HG03469 (cell line): ENCODE data around the gene TEAD4.
"Not testable (repeated sequence)": the region's sequence is repeated elsewhere in the genome, so short reads cannot be mapped to it uniquely, and the experiment has no call there.

Experiments
- ATAC-seq: cut with Tn5 transposase; IDR thresholded peaks from one replicate; pipeline ENCODE4 v1.9.1; 2021; ENCODE audit warnings: mild to moderate bottlenecking, moderate library complexity, moderate number of reproducible peaks; ENCODE audit not compliant: unreplicated experiment

The TEAD4 gene

DNA sequence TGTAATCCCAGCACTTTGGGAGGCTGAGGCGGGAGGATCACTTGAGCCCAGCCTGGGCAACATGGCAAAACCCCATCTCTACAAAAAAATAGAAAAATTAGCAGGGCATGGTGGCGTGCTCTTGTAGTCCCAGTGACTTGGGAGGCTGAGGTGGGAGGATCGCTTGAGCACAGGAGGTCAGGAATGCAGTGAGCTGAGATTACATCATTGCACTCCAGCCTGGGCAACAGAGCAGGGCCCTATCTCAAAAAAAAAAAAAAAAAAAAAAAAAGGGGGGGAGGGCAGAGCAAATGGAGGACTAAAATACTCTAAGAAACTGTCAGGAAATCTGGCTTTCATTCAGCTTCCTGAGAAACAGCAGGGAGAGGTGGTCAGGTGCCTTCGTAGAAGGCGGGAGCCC is 86.3 kb downstream of the TEAD4 start:
- no peak for ATAC-seq

- no peak for ATAC-seq
Observed at GRCh38 chr12:3045989-3046388, 86.8 kb downstream of the TEAD4 start.

DNA sequence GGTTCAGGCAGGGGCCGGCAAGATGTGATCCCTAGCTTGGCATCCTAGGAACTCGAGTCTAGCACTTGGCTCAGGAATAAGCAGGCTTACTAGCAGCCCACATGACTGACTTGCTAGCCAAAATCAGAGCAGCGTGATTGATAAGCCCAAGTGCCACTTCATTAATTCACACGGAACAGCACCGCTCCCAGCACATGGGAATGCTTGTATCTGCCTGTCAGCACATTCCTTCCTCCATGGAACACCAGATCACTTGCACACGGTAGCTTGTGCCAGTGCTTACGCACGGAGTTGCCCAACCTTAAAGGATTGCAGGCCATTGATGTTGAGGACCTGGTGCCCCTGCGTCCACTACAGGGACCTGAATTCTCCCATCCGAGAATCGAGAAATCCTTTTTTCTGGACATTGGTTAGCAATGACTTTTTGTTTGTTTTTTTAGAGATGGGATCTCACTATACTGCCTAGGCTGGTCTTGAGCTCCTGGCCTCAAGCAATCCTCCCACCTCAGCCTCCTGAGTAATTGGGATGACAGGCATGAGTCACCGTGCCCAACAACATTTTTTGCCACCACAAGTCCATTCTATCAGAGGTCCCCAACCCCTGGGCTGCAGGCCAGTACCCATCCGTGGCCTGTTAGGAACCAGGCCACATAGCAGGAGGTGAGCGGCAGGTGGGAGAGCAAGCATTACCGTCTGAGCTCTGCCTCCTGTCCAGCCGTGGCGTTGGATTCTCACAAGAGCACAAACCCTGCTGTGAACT is 87.4 kb downstream of the TEAD4 start:
- no peak for ATAC-seq

DNA sequence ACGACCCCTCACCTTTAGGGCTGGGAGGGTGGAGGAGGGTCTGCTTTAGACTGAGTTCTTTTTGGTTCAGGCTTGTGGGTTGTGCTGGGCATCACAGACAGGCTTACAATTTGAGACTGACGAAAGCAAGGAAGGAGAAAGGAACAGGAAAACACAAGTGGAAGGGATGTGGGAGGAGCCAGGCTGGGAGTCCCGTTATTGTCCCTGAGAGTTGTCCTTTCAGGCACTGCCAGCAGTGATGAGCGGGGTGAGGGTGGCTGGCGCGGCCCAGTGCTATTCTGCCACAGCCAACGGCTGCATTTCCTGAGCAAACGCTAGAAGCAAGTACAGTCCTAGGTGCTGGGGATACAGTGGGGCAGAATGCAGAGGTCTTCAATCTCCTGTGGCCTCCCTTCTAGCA is 88.8 kb downstream of the TEAD4 start:
- ATAC-seq, result no peak

DNA sequence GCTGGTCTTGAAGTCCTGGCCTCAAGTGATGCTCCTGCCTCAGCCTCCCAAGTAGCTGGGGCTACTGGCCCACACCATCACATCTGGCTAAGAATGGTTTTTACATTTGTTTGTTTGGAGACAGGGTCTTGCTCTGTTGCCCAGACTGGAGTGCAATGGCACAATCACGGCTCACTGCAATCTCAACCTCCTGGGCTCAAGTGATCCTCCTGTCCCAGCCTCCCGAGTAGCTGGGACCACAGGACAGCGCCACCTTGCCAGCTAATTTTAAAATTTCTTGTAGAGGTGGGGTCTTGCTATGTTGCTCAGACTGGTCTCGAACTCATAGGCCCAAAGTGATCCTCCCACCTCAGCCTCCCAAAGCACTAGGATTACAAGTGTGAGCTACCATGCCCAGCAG is 89.3 kb downstream of the TEAD4 start:
- no peak for ATAC-seq

DNA sequence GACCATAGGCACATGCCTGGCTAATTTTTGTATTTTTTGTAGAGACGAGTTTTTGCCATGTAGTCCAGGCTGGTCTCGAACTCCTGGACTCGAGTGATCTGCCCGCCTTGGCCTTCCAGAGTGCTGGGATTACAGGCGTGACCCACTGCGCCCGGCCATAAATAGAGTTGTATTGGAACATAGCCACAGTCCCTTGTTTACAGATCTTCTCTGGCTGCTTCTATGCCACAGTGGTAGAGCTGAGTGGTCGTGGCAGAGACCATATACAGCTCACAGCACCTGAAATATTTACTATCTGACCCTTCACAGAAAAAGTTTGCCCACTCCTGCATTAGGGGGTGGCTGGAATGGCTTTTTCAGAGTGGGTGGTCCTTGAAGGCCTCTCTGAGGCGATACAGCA is 90.0 kb downstream of the TEAD4 start:
- no peak for ATAC-seq

GRCh38 chr12:3049611-3050249 is 90.5 kb downstream of the TEAD4 start:
- ATAC-seq, result no peak

DNA sequence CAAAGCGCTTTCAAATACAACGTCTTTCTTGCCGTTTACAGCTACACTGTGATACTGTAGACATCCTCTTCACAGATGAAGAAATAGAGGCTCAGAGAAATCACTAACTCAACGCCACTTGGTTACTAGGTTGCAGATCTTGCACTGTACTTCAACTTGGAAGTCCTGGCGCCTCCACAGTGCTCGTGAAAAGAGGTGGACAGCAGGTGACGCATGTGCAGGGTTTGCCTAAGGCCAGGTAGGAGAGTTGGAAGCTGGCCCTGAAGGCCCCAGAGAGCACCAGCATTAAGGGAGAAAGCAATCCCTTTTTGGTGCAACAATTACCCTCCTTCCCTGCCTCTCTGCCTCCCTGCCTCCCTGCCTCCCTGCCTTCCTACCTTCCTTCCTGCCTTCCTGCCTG is 95.2 kb downstream of the TEAD4 start:
- no peak for ATAC-seq

DNA sequence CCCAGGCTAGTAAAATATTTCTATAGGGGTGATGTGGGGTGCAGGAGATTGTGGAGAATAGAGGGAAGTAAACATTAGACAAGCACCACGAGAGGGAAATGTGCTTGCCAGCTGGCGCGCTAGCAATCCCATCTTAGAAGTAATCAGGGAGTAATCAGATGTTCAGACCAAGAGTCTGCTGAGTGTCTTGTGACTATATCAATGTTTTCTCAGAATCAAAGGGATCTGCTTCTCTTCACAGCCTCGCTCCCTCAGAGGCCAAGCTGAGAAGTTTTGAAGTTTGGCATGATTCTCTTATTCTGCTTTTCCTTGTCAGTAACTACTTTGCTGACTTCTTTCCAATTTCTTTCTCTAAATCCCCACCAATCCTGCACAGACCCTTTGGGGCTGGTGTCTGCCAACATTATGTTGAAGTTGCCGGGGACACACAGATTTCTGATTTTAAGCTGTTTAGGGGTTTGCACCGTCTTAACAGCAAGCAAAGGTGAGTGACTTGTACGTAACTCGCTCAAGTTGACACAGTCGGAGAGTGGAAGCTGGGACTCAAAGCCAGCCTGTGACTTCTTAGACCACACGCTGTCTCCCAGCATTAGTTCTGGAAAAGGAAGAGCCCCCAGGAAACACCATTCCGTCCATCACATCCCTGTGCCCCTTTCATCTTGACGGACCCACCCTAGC is 96.0 kb downstream of the TEAD4 start:
- no peak for ATAC-seq

DNA sequence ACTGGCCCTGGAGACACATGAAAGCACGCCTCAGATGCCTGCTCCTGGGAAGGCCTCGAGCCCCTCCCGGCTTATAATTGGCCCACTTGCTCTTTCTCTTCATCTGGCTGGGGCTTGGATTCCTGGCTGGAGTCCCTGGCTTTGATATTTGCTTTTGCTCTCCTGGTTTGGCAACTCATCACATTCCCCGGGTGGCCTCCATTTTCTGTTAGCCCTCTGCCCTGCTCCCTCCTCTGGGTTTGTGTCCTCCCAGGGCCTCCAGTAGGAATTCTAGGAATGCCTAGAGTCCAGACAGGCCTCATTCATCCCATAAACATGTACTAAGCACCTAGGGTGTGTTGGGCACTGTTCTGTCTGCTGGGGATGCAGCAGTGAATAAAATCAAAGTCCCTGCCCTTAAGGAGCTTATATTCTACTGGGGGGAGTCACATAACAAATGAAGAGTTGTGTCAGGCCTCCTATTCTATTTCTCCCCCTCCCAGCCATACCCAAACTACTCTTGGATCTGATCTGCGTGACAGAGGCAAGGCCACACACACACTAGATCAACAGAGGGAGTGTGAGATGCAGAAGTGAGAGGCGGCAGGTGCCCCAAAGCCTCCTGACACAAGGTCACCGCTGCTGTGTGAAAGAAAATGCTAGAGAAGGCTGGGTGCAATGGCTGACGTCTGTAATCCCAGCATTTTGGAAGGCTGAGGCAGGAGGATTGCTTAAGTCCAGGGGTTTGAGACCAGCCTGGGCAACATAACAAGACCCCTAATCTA is 96.7 kb downstream of the TEAD4 start:
- no peak for ATAC-seq

DNA sequence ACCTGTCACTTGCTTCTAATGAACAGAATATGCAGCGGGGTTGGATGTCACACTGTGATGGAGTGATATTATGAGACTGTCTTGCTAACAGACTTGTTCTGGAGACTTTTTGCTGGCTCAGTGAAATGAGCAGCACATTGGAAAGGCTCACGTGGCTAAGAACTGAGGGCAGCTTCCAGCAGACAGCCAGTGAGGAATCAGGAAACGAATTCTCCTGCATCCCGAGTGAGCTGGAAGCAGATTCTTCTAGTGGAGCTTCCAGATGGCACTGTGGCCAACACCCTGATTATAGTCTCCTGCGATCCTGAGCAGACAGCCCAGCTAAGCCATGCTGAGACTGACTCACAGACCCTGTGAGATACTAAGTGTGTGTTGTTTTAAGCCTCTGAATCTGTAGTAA is 101.9 kb downstream of the TEAD4 start:
- ATAC-seq, result no peak

DNA sequence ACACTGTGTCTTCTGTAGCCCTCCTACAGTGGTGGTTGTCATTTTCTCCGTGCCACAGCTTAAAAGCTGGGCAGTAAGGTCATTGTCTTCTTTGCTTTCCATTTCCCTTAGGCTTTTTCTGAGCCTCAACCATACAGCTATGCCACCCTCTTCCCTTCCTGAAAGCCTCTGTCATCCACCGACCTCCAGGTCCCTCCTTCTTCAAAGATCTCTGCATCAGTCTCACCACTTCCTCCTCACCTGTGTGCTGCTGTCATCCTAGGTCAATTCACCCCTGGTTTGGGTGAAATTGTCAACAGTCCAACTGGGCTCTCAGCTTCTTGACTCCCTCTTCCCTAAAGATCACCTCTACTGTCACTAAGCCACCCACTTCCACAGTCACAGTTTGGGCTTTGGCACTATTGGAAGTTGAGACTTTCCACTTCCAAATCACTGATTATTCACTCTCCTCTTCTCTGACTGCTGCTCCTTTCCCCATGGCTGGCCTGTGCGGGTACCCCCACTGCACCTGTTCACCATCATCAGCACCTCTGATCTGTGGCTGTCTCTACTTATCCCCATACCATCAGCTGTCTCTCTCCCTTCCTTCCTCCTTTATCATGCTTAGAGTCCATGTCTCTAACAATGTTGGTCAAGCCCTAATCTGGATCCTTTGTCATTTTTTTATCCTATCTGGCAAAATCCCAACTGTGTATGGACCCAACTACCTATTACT is 102.5 kb downstream of the TEAD4 start:
- ATAC-seq, result no peak

DNA sequence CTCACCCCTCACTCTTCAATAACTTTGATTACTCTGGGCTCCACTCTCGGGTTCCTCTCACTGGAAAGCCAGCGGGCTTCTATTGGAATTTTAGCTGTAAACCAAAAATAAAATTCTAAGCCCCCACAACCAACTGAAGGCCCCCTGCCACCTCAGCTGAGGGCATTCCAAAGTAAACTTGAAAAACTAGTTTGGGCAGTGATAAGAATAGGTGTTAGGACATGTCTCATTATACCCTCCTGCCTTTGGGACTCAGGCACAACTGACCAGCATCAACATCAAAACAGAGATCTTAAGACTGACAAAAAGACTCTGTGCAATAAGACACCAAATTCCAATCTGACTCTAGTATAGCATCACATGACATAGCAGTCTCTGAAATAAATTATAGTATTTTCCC is 106.1 kb downstream of the TEAD4 start:
- no peak for ATAC-seq

DNA sequence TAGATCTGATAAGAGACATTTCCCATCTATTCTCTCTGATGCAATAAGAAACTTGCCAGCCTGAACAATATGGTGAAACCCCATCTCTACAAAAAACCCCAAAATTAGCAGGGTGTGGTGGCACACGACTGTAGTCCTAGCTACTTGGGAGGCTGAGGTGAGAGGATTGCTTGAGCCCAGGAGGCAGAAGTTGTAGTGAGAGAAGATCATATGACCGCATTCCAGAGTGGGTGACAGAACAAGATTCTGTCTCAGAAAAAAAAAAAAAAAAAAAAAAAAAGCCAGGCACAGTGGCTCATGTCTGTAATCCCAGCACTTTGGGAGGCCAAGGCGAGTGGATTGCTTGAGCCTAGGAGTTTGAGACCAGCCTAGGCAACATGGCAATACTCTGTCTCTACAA is 106.6 kb downstream of the TEAD4 start:
- not testable (repeated sequence) for ATAC-seq

GRCh38 chr12:3069714-3070113 is 110.5 kb downstream of the TEAD4 start:
- no peak for ATAC-seq

DNA sequence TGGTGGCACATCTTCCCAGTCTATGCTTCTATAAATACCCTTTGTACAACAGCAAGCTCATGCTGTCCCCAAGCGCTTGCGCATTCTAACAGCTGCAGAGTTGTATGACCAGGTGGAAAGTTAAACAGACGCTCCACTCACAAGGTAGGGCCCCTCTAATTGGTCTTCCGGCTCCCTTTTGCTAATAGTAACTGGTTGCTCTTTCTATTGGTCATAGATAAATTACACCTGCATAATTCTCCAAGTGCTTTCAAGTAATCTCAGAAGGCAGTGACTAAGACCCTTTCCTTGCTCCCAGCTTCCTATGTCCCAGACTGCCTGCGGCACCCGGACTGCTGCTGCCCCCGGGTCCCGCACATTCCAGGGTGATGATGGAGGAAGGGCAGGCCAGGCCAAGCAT is 111.9 kb downstream of the TEAD4 start:
- ATAC-seq, result no peak

DNA sequence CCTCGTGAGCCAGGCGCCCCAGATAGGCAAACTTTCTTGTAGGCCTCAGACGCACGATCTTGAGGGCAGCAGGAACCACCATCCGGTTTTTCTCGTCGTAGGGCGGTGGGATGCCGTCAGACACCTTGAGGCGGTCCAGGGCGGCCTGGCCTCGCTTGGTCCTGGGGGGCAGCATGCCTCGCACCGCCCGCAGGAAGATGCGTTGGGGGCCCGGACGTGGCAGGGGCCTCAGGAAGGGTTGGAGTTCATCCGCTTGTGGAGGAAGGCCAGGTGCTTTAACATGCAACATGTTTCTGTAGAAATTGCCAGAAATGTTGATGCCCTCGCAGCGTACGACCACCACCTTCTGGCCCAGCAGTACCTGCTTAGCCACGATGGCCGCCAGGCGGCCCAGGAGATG is 112.5 kb downstream of the TEAD4 start:
- no peak for ATAC-seq

- ATAC-seq, result no peak
Observed at GRCh38 chr12:3073438-3074250, 114.4 kb downstream of the TEAD4 start.

DNA sequence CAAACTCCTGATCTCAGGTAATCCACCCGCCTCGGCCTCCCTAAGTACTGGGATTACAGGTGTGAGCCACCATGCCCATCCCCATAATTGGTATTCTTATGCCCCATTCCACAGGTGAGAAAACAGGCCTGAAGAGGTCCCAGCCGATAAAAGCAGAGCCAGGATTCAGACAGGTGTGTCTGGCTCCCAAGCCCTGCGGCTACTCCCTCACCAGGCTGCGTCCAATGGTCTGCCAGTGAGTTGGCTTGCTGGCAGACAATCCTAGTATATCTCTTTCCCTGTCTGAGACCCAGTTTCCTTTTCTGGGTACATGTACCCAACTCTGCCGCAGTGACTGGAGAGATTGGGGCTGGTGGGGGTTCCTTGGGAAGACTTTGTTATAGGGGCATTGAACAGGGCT is 116.1 kb downstream of the TEAD4 start:
- ATAC-seq, result no peak
